Colonic mucosa (tissue), 4 donors: ENCODE data around the gene GHRHR. TPM values are rescaled to one million over a fixed set of nuclear protein-coding genes. Genes with fewer than 3 reads are reported as not detected.

ENCODE experiments used
- DNase-seq: peaks from one replicate; pipeline ENCODE4 v3.0.0-alpha.2; 2020
- H3K27ac ChIP-seq: fragments of 200-600 bp; one replicate; pipeline ENCODE4 v1.8.0; 2021
- H3K27me3 ChIP-seq: fragments of 200-600 bp; one replicate; pipeline ENCODE4 v1.8.0; 2021
- H3K36me3 ChIP-seq: fragments of 200-600 bp; one replicate; pipeline ENCODE4 v1.8.0; 2021
- H3K4me1 ChIP-seq: fragments of 200-600 bp; one replicate; pipeline ENCODE4 v1.8.0; 2021; ENCODE audit warnings: mild to moderate bottlenecking
- H3K4me3 ChIP-seq: fragments of 200-600 bp; one replicate; pipeline ENCODE4 v1.8.0; 2021
- H3K9ac ChIP-seq, 2 donors: one replicate each; pipeline ENCODE4 v1.7.0; 2013; ENCODE audit warnings: control low read depth in 2 of 2, low read depth in 2 of 2, low read length in 2 of 2
- H3K9me3 ChIP-seq: fragments of 200-600 bp; one replicate; pipeline ENCODE4 v1.8.0; 2021
- intact Hi-C: fragments of 100-400 bp; cut with DNase I; formaldehyde crosslinking; loops from one replicate; pipeline ENCODE4 v1.14.1; 2022
- total RNA-seq, 2 donors: library from RNA; stranded (reverse); fragmentation: NEBNext Ultra II Directional in 1 of 2; extraction: Animal tissue kit (Norgen Biotek cat#: 25700) in 1 of 2; gene quantifications; one replicate each; pipeline ENCODE4 v1.2.1, GENCODE V29; 2021
- TF ChIP-seq, protein P1 (sequence below): fragments of 200-600 bp; IDR thresholded peaks from one replicate; pipeline ENCODE4 v1.8.0; 2022; ENCODE audit warnings: antibody characterized with exemption, mild to moderate bottlenecking
- donor health status: healthy.
- donor health status: DM: no; HTN: no; CAD: no.
- donor health status: DM: no; HTN: no; CAD: no.

The GHRHR gene
- total RNA-seq, 2 donors from 2014 or later = not detected

DNA sequence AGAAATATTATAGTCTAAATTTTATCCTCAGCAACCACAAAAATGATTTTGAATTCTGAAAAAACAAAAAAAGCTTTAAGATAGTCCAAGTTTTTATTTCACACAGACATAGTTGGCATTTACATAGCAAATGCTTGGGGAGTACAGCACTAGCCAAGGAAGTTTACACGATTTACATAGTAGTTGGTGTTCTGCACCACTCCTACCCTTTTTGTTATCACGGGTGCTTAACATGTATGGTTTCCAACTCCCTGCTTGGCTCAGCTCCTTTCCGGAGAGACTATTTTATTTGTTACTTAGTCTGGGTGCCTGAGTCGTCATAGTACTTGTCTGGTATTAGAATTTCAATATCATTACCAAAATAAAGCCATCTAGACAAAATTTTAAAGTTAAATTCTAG, 8.8 kb upstream of the GHRHR start:
- no peaks in the 10 kb centered on the region for H3K9me3 ChIP-seq
- H3K4me3 ChIP-seq = no peak overlapping the region
- H3K9ac ChIP-seq = no peak overlapping the region
- H3K27me3 ChIP-seq = no peaks in the 10 kb centered on the region
- TF ChIP-seq, protein P1, sequence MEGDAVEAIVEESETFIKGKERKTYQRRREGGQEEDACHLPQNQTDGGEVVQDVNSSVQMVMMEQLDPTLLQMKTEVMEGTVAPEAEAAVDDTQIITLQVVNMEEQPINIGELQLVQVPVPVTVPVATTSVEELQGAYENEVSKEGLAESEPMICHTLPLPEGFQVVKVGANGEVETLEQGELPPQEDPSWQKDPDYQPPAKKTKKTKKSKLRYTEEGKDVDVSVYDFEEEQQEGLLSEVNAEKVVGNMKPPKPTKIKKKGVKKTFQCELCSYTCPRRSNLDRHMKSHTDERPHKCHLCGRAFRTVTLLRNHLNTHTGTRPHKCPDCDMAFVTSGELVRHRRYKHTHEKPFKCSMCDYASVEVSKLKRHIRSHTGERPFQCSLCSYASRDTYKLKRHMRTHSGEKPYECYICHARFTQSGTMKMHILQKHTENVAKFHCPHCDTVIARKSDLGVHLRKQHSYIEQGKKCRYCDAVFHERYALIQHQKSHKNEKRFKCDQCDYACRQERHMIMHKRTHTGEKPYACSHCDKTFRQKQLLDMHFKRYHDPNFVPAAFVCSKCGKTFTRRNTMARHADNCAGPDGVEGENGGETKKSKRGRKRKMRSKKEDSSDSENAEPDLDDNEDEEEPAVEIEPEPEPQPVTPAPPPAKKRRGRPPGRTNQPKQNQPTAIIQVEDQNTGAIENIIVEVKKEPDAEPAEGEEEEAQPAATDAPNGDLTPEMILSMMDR = no peak
- no peaks in the 10 kb centered on the region for H3K4me1 ChIP-seq
- no peak for DNase-seq
- no peak overlapping the region for H3K27ac ChIP-seq
- no peaks in the 10 kb centered on the region for H3K36me3 ChIP-seq
- intact Hi-C loops = no loop called here

DNA sequence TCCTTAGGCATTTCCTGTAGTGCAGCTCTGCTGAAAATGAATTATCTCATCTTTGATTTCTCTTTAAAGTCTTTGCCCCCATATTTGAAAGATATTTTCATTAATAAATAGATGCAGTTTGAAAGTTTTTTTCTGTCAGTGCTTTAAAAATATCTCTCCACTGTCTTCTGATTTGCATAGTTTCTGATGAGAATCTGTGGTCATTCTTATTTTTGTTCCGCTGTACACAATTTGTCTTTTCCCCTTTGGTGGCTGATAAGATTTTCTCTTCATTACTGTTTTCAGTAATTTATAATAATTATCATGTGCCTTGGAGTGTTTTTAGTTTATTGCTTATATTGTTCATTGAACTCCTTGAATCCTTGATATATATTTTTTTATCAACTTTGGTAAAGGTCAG, 7.0 kb upstream of the GHRHR start:
- Histone ChIP-seq H3K36me3 (no peaks in the 10 kb centered on the region), H3K9me3 (no peaks in the 10 kb centered on the region), H3K9ac (no peak overlapping the region), H3K27ac (no peak overlapping the region), H3K27me3 (no peaks in the 10 kb centered on the region), H3K4me1 (no peaks in the 10 kb centered on the region), H3K4me3 (no peak overlapping the region)
- TF ChIP-seq, protein P1 = no peak
- no peak for DNase-seq
- intact Hi-C loops = no loop called here

DNA sequence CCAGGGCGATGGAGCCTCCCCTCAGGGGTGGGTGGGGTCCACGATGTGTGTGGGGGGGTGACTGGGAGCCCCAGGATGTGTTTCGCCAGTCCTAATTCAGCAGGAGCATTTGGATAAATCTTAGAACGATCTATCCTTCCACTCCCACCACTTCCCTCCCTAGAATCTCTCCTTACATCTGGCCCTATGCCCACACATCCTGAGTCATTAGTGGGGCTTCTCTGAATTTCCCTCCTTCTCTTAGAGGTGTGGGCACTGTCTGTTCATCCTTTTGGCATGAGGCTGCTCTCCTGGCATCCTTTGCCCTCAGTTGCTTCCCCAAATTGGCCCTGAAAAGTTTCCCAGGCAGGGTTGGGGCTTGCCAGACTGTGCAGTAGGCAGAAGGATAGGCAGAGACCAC, 1.6 kb downstream of the GHRHR start:
- Histone ChIP-seq H3K9me3 (no peaks in the 10 kb centered on the region), H3K4me1 (no peaks in the 10 kb centered on the region), H3K4me3 (no peak overlapping the region), H3K27me3 (no peaks in the 10 kb centered on the region), H3K9ac (no peak overlapping the region), H3K36me3 (no peaks in the 10 kb centered on the region), H3K27ac (no peak overlapping the region)
- no peak for DNase-seq
- TF ChIP-seq, protein P1 = no peak
- intact Hi-C loops = no loop called here

DNA sequence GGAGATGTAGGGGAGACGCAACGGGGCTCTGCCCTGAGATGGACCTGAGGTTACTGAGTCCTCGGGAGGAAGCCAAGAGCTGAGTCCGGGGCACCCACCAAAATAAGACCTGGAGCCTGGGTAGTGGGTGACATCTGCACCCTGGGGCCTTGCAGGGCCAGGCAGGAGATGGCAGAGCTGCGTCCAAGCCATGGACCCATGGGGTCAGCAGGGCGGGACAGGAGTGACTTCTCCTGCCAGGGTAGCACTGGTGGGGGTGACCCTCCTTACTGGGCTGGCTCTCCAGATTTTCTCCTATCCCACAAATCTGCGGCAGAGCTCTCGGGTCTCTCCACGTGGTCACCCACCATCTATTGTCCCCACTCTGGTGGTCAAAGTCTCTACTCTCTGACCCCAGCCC, 2.1 kb downstream of the GHRHR start:
- no peak for DNase-seq

DNA sequence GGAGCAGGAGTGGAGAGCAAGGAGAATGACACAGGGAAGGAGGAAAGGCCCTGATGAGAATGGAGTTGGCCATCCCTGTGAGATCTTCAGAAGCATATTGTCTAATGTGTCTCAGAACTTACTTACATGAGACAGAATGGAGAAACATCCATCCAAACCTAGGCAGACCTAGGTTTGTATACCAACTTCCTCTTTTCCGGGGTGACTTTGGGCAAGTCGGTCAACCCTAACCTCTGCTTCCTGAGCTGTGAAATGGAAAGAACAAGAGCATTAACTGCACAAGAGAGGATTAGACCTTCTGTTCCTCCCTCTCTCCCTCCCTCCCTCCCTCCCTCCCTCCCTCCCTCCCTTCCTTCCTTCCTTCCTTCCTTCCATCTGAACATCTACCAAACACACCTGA, 4.5 kb downstream of the GHRHR start:
- no peak for DNase-seq
- intact Hi-C loops = no loop called here
- H3K27ac ChIP-seq = no peak overlapping the region
- H3K27me3 ChIP-seq = no peaks in the 10 kb centered on the region
- H3K36me3 ChIP-seq = no peaks in the 10 kb centered on the region
- H3K4me1 ChIP-seq = no peaks in the 10 kb centered on the region
- H3K9me3 ChIP-seq = no peaks in the 10 kb centered on the region
- H3K9ac ChIP-seq = no peak overlapping the region
- no peak overlapping the region for H3K4me3 ChIP-seq
- TF ChIP-seq, protein P1 = no peak

More for the DNA sequence above, 2.1 kb downstream of the GHRHR start:
- TF ChIP-seq, protein P1 = no peak
- Histone ChIP-seq H3K9ac (no peak overlapping the region), H3K36me3 (no peaks in the 10 kb centered on the region), H3K9me3 (no peaks in the 10 kb centered on the region), H3K27me3 (no peaks in the 10 kb centered on the region), H3K4me1 (no peaks in the 10 kb centered on the region), H3K4me3 (no peak overlapping the region), H3K27ac (no peak overlapping the region)
- intact Hi-C loops = no loop called here
